ENCODE measurements around the gene CCDC7. TPM values are rescaled to one million over a fixed set of nuclear protein-coding genes. Genes with fewer than 3 reads are reported as not detected.
"Not testable (repeated sequence)": the region's sequence is repeated elsewhere in the genome, so short reads cannot be mapped to it uniquely, and the experiment has no call there.

The CCDC7 gene
- total and polyA plus RNA-seq, 2 experiments from 2014 or later, result 2.0 to 10.0 TPM

DNA sequence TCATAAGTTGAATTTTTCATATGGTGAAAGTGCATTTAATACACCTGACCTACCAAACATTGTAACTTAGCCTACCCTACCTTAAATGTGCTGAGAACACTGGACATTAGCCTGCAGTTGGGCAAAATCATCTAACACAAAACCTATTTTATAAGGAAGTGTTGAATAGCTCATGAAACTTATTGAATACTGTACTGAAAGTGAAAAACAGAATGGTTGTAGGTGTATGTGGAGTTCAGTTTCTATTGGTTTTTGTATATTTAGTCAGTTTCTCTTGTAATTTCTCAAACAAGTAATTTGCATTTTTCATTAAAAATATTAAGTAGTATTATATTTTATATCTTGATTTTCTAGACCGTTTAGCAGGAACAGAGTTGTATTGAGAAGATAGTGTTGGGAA, 15.3 kb downstream of the CCDC7 start:
- WGBS (ENCODE audit: low lambda C conversion rate, missing lambda C conversion rate), result 88% methylated on average over 1 of the region's 1 CpG
- TF ChIP-seq EZH2phosphoT487 (IDR thresholded peaks at IDR 0.05; ENCODE audit: low read depth, severe bottlenecking, unreplicated experiment) (no peak), CTCF (IDR thresholded peaks at IDR 0.05; ENCODE audit: poor library complexity) (no peak), EZH2 (IDR thresholded peaks at IDR 0.05; ENCODE audit: borderline replicate concordance) (no peak)

GRCh38 chr10:32471232-32471631, 25.3 kb downstream of the CCDC7 start:
- Histone ChIP-seq H3K79me2 (no peaks in the 10 kb centered on the region), H2AFZ (no peak overlapping the region), H3K27me3 (no peaks in the 10 kb centered on the region), H3K9me2 (replicated peaks; ENCODE audit: insufficient read depth) (no peaks in the 10 kb centered on the region), H4K20me1 (ENCODE audit: insufficient read depth, poor library complexity, severe bottlenecking) (no peaks in the 10 kb centered on the region), H3K27ac (no peak overlapping the region), H3K4me2 (no peak overlapping the region), H3K36me3 (replicated peaks; ENCODE audit: insufficient read depth, low read depth) (no peaks in the 10 kb centered on the region), H3K4me3 (no peak overlapping the region), H3K4me1 (ENCODE audit: insufficient read depth) (no peaks in the 10 kb centered on the region), H3K9me3 (ENCODE audit: low read depth) (no peaks in the 10 kb centered on the region)
- DNase-seq (ENCODE audit: low spot score), result no peak
- no peak for TF ChIP-seq EZH2phosphoT487 (IDR thresholded peaks at IDR 0.05; ENCODE audit: low read depth, severe bottlenecking, unreplicated experiment)
- TF ChIP-seq EZH2 (IDR thresholded peaks at IDR 0.05; ENCODE audit: borderline replicate concordance), result no peak
- no peak for TF ChIP-seq CTCF (IDR thresholded peaks at IDR 0.05; ENCODE audit: poor library complexity)
- WGBS (ENCODE audit: low lambda C conversion rate, missing lambda C conversion rate), result 91% methylated on average over 1 of the region's 1 CpG

More for the DNA sequence above, 15.3 kb downstream of the CCDC7 start:
- no peaks in the 10 kb centered on the region for H3K36me3 ChIP-seq (replicated peaks; ENCODE audit: insufficient read depth, low read depth)
- H3K27me3 ChIP-seq, result no peaks in the 10 kb centered on the region
- H3K4me2 ChIP-seq, result no peak overlapping the region
- H3K4me1 ChIP-seq (ENCODE audit: insufficient read depth), result no peaks in the 10 kb centered on the region
- no peaks in the 10 kb centered on the region for H4K20me1 ChIP-seq (ENCODE audit: insufficient read depth, poor library complexity, severe bottlenecking)
- H3K4me3 ChIP-seq, result no peak overlapping the region
- H3K79me2 ChIP-seq, result no peaks in the 10 kb centered on the region
- no peak overlapping the region for H3K27ac ChIP-seq
- H3K9me2 ChIP-seq (replicated peaks; ENCODE audit: insufficient read depth), result no peaks in the 10 kb centered on the region
- DNase-seq (ENCODE audit: low spot score), result no peak
- H2AFZ ChIP-seq, result no peak overlapping the region
- no peaks in the 10 kb centered on the region for H3K9me3 ChIP-seq (ENCODE audit: low read depth)

DNA sequence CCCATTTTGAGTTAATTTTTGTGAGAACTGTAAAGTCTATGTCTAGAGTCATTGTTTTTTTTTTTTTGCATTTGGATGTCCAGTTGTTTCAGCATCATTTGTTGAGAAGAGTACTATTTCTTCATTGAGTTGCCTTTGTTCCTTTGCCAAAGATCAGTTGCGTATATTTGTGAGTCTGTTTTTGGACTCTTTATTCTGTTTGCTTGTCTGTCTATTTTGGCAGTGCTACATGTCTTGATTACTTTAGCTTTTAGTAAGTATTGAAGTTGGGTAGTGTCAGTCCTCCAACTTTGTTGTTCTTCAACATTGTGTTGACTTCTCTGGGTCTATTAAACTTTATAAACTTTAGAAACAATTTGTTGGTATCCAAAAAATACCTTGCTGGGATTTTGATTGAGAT, 31.6 kb downstream of the CCDC7 start:
- Histone ChIP-seq H3K4me3 (no peak overlapping the region), H3K9me2 (replicated peaks; ENCODE audit: insufficient read depth) (no peaks in the 10 kb centered on the region), H3K9me3 (ENCODE audit: low read depth) (no peaks in the 10 kb centered on the region), H3K27ac (no peak overlapping the region), H4K20me1 (ENCODE audit: insufficient read depth, poor library complexity, severe bottlenecking) (no peaks in the 10 kb centered on the region), H3K4me2 (no peak overlapping the region), H3K36me3 (replicated peaks; ENCODE audit: insufficient read depth, low read depth) (no peaks in the 10 kb centered on the region), H2AFZ (no peak overlapping the region), H3K27me3 (no peaks in the 10 kb centered on the region), H3K4me1 (ENCODE audit: insufficient read depth) (no peaks in the 10 kb centered on the region), H3K79me2 (no peaks in the 10 kb centered on the region)
- WGBS (ENCODE audit: low lambda C conversion rate, missing lambda C conversion rate), result 90% methylated on average over 1 of the region's 1 CpG
- no peak for TF ChIP-seq EZH2 (IDR thresholded peaks at IDR 0.05; ENCODE audit: borderline replicate concordance)
- no peak for TF ChIP-seq EZH2phosphoT487 (IDR thresholded peaks at IDR 0.05; ENCODE audit: low read depth, severe bottlenecking, unreplicated experiment)
- no peak for TF ChIP-seq CTCF (IDR thresholded peaks at IDR 0.05; ENCODE audit: poor library complexity)
- DNase-seq (ENCODE audit: low spot score), result no peak

- no peak for DNase-seq (ENCODE audit: low spot score)
- Histone ChIP-seq H3K4me1 (ENCODE audit: insufficient read depth) (no peaks in the 10 kb centered on the region), H3K4me2 (no peak overlapping the region), H3K9me2 (replicated peaks; ENCODE audit: insufficient read depth) (no peaks in the 10 kb centered on the region), H3K4me3 (no peak overlapping the region), H3K36me3 (replicated peaks; ENCODE audit: insufficient read depth, low read depth) (no peaks in the 10 kb centered on the region), H3K27ac (no peak overlapping the region), H4K20me1 (ENCODE audit: insufficient read depth, poor library complexity, severe bottlenecking) (no peaks in the 10 kb centered on the region), H3K27me3 (no peaks in the 10 kb centered on the region), H3K9me3 (ENCODE audit: low read depth) (no peaks in the 10 kb centered on the region), H2AFZ (no peak overlapping the region), H3K79me2 (no peaks in the 10 kb centered on the region)
- no peak for TF ChIP-seq EZH2 (IDR thresholded peaks at IDR 0.05; ENCODE audit: borderline replicate concordance)
- no peak for TF ChIP-seq CTCF (IDR thresholded peaks at IDR 0.05; ENCODE audit: poor library complexity)
- no peak for TF ChIP-seq EZH2phosphoT487 (IDR thresholded peaks at IDR 0.05; ENCODE audit: low read depth, severe bottlenecking, unreplicated experiment)
Observed at GRCh38 chr10:32481606-32482005, 35.7 kb downstream of the CCDC7 start.

DNA sequence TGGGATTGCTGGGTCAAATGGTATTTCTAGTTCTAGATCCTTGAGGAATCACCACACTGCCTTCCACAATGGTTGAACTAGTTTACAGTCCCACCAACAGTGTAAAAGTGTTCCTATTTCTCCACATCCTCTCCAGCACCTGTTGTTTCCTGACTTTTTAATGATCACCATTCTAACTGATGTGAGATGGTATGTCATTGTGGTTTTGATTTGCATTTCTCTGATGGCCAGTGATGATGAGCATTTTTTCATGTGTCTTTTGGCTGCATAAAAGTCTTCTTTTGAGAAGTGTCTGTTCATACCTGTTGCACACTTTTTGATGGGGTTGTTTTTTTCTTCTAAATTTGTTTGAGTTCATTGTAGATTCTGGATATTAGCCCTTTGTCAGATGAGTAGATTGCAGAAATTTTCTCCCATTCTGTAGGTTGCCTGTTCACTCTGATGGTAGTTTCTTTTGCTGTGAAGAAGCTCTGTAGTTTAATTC, 37.1 kb downstream of the CCDC7 start:
- not testable (repeated sequence) for H2AFZ ChIP-seq; DNase-seq (ENCODE audit: low spot score); H3K36me3 ChIP-seq (replicated peaks; ENCODE audit: insufficient read depth, low read depth)

More for the DNA sequence above, 37.1 kb downstream of the CCDC7 start:
- not testable (repeated sequence) for H3K27me3 ChIP-seq; H3K9me3 ChIP-seq (ENCODE audit: low read depth); H3K79me2 ChIP-seq; H3K4me2 ChIP-seq; H3K27ac ChIP-seq; H3K4me1 ChIP-seq (ENCODE audit: insufficient read depth); H4K20me1 ChIP-seq (ENCODE audit: insufficient read depth, poor library complexity, severe bottlenecking); H3K4me3 ChIP-seq; H3K9me2 ChIP-seq (replicated peaks; ENCODE audit: insufficient read depth)
